Transverse colon (tissue), 4 donors: ENCODE results near the gene SMIM43.

Experiments used
- EP300 ChIP-seq: sonication (generic); formaldehyde crosslinking; IDR thresholded peaks from one replicate; pipeline ENCODE4 v1.6.1; 2017; ENCODE audit warnings: antibody characterized with exemption, low read depth
- POLR2A ChIP-seq: fragments of 450-650 bp; IDR thresholded peaks from one replicate; pipeline ENCODE4 v1.6.1; 2016; ENCODE audit warnings: antibody characterized with exemption, mild to moderate bottlenecking, moderate library complexity
- POLR2AphosphoS5 ChIP-seq, 3 donors: sonication (generic); formaldehyde crosslinking; IDR thresholded peaks; one replicate each; pipeline ENCODE4 v1.6.1; 2016; ENCODE audit warnings: antibody characterized with exemption in 3 of 3
- TF ChIP-seq, protein P1 (sequence below), 5 experiments: fragments of 200-600 bp in 3 of 5; fragments of 450-650 bp in 2 of 5; sonication (generic) in 3 of 5; IDR thresholded peaks; 1 replicate in 2 of 5; 2 replicates in 3 of 5; pipeline ENCODE4 v1.5.1; 2016 to 2017; ENCODE audit warnings: antibody characterized with exemption in 5 of 5, inconsistent platforms in 3 of 5, mild to moderate bottlenecking in 2 of 5, moderate library complexity in 1 of 5

DNA sequence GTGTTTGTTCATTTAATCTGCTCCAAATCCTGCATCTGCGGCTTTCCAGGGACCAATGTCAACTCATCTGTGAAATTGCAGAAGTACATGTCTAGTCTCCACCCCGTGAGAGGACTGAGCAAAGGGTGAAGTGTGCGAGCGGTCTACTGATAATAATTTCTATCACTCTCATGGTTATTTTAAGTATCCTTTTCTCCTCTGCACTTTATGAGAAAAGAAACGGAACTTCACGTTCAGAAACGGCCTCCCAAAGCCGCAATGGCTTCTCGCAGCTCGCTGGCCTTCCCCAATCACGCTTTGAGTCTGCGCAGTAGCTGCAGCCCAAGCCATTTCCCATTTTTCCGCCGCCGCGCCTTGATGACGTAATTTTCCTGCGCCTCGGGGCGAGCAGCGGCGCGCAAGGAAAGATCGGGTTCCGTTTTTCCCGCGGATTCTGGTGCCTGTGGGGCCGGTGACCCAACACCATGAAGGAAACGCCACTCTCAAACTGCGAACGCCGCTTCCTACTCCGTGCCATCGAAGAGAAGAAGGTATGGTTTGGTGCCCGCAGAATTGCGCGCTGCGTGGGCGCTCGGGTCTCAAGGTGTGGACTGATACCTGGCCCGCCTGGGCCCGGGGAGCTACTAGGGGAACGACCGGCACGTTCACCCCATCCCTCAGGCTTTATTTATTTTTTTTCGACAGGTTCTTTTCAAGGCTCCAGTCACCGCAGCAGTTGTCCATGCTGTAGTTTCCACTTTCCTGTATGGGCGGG, 36.2 kb upstream of the SMIM43 start, which contains the start of gene EXOSC9:
- TF ChIP-seq POLR2A = peak; percentile 62
- TF ChIP-seq EP300 = no peak
- TF ChIP-seq, protein P1, sequence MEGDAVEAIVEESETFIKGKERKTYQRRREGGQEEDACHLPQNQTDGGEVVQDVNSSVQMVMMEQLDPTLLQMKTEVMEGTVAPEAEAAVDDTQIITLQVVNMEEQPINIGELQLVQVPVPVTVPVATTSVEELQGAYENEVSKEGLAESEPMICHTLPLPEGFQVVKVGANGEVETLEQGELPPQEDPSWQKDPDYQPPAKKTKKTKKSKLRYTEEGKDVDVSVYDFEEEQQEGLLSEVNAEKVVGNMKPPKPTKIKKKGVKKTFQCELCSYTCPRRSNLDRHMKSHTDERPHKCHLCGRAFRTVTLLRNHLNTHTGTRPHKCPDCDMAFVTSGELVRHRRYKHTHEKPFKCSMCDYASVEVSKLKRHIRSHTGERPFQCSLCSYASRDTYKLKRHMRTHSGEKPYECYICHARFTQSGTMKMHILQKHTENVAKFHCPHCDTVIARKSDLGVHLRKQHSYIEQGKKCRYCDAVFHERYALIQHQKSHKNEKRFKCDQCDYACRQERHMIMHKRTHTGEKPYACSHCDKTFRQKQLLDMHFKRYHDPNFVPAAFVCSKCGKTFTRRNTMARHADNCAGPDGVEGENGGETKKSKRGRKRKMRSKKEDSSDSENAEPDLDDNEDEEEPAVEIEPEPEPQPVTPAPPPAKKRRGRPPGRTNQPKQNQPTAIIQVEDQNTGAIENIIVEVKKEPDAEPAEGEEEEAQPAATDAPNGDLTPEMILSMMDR (IDR thresholded peaks at IDR 0.05) = peak in 1 of 5 experiments; percentile 23
- TF ChIP-seq POLR2AphosphoS5 (IDR thresholded peaks at IDR 0.05) = peak; percentile 90 to 93 (median 93)
